Fibroblast of skin of back (primary cell): Measurements from ENCODE around the gene MAVS.
"Not testable (repeated sequence)": the region's sequence is repeated elsewhere in the genome, so short reads cannot be mapped to it uniquely, and the experiment has no call there.

Source experiments
- DNase-seq: peaks from one replicate; pipeline ENCODE4 v3.0.0-alpha.2; 2013

Gene MAVS

DNA sequence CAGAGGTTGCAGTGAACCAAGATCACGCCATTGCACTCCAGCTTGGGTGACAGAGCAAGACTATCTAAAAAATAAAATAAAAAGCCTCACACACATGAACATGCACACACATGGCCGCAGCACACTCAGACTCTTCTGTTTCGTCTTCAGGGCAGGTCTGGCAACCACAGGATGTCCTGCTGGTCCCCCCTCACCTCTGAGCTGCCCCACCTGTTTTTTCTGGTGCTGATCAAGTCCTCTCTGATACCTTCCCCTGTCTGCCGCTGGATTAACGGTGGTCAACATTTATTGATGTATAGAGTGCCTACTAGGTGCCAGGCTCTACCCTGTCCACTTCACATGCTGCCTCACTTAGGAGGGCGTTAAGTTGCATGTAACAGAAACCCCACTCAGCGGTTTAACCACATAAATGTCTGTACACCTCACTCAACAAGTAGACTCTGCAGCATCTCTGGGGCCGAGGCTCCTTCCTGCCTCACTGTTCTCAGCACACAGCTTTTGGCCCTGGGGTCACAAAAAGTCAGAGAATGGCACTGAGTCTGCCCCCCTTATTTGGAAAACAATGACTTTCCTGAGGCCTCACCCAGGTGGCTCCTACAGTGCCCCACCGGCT lies 30.8 kb upstream of the MAVS start:
- no peak for DNase-seq

DNA sequence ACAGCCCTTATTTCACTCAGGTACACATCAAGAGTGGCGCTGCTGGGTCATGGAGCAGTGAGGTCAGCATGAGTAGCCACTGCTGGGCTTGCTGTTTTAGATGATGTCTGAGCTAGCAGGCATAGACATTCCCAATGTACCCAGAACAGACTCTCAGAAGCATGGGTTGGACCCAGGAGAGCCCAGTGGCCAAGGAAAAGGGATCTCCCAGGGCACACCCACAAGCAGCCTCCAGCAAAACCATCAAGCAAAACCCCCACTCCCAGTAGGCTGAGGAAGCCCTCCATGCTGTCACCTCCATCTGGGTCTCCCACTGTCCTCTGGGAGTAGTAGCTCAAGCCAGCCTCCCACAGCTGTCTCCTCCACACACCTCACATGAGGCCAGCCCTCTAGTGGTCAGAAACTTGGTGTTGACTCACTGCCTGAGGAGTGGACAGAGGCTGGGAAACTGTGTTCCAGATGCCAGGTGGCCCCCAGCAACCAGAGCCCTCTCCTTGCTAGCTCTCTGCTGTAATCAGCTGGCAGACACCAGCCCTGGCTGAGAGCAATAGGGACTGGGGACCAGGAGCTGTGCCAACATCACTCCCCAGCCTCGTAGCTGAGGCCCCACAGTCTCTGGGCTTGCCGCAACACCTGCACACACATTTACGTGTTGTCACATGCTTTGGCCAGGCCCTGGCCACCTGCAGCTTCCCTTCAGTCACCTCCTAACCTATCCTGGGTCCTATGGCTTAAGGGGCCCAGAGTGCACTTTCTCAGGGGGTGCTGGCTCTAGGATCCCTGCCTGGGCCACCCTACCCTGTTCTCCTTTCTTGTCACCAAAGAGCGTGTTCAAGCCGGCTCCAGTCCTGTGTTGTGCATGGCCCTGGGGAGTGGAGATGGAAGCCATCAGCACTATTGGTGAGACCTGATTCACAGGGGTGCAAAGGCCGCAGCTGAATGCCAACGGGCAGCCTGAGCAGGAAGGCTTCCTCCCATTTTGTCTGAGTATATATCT lies 28.2 kb upstream of the MAVS start:
- peak; percentile 81 for DNase-seq

DNA sequence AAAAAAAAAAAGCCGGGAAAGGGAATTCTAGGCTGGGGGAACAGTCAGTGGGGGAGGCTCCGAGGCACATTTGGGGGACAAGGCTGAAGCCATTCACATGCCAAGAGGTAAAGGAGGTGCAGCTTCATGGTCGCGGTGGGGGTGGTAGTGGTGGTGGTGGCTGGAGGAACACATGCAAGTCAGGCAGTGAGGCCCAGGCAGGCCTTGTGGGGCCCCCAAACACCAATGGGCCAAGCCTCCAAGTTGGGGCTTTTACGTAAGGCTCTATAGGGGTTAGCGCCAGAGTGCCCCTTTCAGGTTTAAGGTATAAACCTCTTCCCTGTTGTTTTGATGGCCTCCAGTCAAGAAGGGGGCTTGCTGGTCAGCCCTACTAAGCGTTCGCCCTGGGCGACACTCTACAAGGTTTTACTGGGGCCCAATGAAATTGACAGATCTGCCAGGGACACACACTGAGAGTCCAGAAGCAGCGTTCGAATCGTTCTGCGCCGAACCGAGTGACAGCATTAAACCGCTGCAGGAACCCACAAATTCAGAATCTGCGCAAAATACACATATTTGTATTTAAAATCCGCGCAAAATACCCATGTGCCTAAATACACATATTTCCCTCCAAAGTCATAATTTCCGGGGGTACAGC lies 27.1 kb upstream of the MAVS start:
- no peak for DNase-seq

DNA sequence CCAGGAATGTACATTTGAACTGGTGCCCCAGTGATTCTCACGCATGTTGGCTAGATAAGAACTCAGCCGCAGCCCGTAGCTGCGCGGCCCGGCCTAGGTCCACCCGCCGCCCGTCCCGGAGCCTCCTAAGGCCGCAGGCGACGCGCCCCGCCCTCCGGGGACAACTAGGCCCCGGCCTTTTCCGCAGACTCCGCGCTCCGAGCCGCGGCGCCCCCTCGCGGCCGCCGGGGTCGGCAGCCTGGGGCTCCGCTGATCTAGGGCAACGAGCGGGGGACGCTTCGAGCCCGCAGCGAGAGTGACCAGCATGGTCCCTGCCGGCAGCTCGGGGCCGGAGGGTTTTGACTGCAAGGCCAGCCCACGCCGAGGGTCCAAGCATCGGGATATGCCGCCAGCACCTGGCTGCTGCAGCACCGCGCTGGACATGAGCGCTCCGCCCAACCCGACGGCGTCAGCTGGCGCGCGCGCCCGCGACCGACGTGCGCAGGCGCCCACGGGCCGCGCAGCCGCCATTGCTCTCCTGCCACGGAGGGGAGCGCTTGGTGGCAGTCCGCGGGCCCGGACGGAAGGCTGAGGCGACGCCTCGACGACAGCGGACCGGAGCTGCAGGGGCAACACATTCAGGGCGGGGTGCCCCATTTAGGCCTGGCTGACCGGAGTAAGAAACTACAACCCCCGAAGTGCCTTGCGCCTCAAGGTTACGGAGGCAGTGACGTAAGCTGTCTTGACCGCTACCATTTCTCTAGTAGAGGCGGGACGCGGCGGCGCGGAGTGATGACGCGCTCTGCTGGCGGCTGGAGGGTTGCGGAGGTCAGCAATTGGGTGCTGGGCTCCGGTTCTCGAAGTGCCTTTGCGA lies 26.4 kb upstream of the MAVS start, which contains the start of gene AP5S1:
Gene AP5S1 (plus strand): TSS at position 500 of the 853 bp plus-strand sequence. CDS start 1,571 bp downstream, outside the sequence.
- DNase-seq: peak; percentile 96

DNA sequence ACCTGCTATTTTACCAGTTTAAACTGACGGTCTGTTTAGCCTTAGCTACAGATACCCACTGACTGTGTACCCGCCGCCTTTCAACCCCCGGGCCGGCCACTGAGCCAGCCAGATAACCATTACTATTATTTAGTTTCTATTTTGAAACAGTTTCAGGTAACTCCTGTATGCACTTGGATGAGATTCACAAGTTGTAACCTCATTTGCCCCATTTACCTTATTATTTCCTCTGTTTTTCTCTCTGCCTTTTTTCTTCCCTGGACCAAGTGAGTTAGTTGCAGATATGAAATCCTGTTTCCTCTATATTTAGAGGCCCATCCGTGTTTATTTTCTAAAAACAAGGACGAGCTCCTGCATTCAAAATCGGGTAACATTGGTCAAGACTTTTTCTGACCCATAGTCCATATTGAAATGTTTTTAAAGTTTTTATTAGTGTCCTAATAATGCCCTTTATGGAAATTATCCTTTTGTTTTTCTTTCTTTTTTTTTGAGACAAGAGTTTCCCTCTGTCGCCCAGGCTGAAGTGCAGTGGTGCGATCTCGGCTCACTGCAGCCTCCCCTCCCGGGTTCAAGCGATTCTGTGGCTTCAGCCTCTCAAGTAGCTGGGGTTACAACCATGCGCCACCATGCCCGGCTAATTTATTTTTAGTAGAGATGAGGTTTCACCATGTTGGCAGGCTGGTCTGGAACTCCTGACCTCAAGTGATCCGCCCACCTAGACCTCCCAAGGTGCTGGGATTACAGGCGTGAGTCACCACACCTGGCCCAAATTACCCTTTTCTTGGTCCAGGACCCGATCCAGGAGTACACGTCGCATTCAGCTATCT lies 25.5 kb upstream of the MAVS start:
- no peak for DNase-seq

DNA sequence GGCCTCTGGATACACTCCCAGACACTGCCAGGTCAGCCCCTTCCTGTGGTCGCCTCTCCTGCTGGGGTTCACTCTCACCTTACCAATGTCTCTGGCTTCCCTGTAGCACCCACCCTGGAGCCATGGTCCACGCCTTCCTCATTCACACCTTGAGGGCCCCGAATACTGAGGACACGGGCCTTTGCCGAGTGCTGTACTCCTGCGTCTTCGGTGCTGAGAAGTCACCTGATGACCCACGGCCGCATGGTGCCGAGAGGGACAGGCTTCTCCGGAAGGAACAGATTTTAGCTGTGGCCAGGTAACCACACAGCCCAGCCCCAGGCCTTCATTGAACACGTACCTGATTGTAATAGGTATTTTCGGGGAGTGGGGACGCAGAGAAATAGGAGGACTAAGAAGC lies 24.6 kb upstream of the MAVS start:
- DNase-seq: no peak

DNA sequence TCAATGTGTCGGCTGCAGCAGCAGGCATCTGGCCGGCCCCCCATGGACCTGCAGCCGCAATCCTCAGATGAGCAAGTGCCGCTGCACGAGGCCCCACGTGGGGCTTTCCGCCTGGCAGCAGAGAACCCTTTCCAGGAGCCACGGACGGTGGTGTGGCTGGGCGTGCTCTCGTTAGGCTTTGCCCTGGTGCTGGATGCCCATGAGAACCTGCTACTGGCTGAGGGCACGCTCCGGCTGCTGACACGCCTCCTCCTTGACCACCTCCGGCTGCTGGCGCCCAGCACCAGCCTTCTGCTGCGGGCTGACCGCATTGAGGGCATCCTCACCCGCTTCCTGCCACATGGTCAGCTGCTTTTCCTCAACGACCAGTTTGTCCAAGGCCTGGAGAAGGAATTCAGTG lies 22.8 kb upstream of the MAVS start:
- DNase-seq: no peak

DNA sequence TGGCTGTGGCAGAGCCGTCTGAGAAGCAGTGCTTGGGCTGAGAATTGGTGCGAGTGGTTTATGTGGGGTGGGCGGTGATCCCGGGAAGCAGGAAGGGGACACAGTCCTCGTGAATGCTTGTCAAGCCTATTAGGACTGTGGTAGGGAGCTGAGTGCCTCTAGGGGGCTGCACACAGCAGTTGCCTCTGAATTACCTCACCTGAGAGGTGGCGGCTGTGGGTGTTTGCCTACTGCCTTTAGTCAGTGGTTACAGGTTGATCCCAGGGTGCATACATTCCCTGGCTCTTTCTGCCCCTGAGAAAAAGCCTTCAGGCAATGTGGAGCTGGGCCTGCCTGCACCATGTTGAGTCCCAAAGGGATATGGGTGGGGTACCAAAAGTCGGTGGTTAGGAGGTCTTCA lies 21.1 kb upstream of the MAVS start:
- no peak for DNase-seq

DNA sequence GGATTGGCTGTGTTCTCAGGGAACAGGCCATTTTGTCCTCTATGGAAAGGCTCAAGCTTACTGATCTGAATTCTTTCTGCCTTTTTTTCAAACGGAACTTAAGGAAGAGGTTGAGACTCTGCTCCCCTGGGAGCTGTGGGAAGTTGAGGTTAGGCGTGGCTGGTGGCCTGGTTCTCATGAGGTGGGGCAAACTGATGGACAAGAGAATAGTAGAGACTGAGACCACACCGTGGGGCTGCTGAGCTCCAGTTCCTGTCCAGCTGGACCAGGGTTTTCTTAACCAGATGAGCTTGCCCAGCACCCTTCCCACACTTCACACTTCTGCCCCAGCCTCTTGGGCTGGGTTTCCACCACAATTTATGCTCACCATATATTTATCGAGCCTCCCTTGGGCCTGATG lies 20.2 kb upstream of the MAVS start:
- DNase-seq: no peak

DNA sequence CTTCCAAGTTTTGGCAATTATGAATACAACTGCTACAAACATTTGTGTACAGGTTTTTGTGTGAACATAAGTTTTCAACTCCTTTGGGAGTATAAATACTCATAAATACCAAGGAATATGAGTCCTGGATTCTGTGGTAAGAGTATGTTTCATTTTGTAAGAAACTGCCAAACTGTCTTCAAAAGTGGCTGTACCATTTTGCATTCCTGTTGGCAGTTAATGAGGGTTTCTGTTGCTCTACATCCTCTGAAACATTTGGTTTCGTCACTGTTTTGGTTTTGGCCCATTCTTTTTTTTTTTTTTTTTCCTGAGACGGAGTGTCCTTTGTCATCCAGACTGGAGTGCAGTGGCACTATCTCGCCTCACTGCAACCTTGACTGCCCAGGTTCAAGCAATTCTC lies 17.8 kb upstream of the MAVS start:
- DNase-seq: no peak

DNA sequence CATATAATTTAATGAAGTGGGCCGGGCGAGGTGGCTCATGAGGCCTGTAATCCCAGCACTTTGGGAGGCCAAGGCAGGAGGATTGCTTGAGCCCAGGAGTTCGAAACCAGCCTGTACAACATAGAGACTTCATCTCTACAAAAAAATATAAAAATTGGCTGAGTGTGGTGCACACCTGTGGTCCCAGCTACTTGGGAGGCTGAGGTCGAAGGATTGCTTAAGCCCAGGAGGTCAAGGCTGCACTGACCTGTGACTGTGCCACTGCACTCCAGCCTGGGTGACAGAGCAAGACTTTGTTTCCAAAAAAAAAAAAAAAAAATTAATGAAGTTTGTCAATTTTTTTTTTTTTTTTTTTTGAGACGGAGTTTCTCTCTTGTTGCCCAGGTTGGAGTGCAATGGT lies 16.7 kb upstream of the MAVS start:
- not testable (repeated sequence) for DNase-seq

DNA sequence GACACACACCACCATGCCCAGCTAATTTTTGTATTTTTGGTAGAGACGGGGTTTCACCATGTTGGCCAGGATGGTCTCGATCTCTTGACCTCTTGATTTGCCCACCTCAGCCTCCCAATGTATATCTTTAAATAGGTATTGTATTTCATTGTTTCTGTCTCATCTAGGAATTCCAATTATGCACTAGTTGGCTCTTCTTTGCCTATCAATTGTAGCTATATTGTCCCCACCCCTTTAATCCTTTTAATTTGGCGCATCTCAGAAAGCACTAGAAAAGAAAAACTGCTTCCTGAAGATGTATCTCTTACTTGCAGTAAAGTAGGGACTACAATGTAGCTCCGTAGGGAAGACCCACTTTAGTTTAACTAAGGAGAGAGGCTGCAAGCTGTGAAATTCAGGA lies 10.5 kb upstream of the MAVS start:
- no peak for DNase-seq

DNA sequence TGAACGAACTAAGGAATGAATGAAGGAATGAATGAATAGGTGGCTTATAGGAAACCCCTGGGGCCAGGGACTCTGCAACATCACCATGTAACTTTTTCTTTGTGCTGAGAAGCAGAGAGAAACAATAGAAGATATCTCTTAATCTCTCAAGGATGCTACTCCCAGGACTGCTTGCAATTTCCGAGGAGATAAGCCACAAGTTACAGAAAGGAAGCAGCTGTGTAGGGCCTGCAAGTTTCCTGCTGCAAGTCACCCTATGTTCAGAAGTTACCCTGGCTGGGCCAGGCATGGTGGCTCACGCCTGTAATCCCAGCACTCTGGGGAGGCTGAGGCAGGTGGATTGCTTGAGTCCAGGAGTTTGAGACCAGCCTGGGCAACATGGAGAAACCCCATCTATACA lies 7.3 kb upstream of the MAVS start:
- no peak for DNase-seq

DNA sequence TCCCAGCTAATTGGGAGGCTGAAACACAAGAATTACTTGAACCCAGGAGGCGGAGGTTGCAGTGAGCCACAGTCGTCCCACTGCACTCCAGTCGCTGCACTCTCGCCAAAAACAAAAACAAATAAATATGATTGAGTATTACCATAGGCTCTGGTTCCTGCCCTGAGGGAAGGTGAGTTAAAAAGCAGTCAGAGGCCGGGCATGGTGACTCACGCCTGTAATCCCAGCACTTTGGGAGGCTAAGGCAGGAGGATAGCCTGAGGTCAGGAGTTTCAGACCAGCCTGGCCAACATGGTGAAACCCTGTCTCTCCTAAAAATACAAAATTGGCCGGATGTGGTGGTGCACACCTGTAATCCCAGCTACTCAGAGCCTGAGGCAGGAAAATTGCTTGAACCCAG lies 6.4 kb upstream of the MAVS start:
- not testable (repeated sequence) for DNase-seq

DNA sequence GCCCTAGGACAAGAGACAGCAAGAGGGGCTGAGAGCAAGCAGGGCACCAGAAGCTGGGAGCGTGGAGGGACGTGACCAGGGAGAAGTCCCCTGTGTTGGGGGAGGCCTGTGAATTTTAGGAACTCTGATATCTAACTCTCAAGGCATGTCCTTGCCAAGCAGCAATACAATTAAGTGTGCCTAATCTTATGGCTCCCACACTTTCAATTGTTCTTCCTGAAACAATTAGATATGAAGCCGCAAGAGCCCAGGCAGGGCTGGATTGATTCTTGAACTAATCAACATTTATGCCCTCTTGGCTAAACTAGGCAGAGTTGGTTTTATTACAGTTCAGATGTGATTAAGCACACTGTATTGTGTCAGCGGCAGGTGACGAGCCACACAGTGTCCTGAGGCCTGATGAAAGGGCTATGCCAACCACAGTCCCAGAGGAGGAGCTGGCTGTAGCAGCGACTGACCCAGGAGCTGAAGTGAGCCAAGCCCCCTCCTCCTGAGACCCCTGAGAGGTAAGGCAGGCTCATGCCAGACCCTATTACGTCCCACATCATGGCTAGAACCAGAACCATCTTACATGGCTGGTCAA lies 4.2 kb upstream of the MAVS start:
- DNase-seq: no peak

DNA sequence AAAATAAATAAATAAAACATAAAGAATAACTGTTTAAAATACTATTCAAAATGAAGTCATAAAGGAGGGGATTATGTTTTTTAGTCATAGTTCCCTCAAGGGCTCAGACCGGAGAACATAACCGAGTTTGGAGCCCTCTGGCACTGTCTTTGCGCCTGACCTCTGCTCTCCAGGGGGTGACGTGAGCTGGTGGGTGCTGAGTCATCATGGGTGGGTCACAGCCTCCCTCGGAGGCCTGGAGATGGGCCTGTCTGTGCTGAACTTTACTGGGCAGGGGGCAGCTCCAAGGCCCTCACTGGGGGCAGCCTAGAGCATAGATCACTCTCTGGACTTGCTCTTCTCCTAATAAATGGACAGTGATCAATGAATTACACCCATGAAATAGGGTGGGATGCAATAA lies 3.1 kb upstream of the MAVS start:
- peak; percentile 74 for DNase-seq

DNA sequence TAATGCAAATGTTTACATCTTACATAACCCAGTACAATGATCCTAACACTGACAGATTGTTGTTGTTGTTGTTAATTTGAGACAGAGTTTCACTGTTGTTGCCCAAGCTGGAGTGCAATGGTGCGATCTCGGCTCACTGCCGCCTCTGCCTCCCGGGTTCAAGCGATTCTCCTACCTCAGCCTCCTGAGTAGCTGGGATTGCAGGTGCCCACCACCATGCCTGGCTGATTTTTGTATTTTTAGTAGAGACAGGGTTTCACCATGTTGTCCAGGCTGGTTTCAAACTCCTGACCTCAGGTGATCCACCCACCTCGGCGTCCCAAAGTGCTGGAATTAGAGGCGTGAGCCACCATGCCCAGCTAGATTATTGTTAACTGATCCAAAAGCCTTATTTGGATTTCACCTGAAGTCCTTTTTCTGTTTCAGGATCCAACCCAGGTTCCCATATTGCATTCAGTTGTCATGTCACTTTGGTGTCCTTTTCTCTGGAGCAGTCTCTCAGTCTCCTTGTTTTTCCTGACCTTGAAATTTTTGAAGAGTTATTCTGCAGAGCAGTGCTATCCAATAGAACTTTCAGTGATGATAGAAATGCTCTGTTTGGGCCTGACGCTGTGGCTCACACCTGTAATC lies 2.5 kb upstream of the MAVS start:
- DNase-seq: not testable (repeated sequence)

DNA sequence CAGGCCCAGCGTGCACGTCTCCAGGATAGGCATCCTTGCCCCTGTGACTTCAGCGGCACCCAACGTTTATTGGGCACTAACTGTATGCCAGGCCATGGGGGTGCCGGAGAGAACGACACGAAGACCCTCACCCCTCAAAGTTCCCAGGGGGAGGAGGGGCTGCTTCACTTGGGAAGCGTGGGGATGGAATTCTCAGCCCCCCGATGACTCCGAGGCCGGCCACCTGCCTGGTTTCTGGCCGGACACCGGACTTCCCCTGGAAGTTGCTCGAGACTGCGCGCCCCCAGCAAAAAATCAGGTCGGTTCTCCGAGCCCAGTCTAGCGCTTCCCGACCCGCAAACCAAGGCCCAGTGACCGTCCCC lies 275 bp upstream of the MAVS start:
- no peak for DNase-seq

DNA sequence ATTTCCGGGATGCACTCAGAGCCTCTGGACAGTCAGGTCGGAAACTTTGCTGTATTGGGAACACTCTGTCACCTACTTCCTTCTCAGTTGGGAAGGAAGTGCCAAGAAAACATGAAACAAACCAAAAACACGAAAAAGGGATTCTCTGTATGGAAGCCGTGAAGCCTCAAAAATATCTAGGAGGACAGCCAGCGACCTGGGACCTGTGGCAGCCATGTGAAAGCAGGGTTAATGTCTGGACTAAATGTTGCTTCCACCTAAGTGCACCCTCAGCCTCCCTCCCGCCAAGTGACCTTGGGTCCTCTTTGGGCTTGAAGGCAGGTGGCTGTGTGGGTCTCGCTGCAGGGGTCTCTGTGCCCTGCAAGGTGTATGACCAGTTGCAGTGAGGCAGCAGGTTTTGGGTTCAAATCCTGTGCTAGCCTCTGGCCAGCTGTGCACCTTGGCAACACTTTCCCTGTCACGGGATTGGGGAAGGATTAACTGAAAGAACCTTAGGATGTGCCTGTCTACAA lies 851 bp downstream of the MAVS start:
- no peak for DNase-seq

DNA sequence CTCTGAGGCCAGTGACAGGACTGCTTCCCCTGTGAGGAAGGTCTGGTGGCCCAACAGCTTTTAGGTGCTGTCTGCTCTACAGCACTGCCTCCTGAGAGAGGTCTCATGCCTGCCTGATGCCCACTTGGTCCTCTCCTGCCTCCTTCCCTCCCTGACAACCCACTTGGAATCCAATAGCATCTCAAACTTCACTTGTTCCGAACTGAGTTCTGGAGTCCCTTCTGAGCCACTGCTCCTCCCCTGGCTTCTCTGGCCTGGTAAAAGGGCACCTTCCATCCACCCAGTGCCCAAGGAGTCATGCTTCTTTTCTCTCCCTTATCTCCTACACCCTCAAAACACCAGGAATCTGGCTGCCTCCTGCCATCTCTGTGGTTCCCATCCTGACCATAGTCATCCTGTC lies 1.9 kb downstream of the MAVS start:
- DNase-seq: no peak

DNA sequence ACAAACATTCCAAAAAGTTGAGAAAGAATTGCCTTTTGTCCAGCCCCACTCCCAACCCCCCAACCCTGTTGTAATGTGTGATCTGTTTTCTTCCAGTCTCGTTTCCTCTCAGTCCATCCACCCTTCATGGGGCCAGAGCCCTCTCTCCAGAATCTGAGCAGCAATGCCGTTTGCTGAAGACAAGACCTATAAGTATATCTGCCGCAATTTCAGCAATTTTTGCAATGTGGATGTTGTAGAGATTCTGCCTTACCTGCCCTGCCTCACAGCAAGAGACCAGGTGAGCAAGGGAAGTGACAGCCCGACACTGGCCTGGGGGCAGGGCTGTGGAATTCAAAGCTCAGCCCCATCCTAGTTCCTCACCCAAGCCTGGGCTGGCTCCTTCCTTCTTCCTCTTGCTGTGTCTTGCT lies 7.8 kb downstream of the MAVS start:
- no peak for DNase-seq
